ENCODE results near the gene ACAA1. TPM values are rescaled to one million over a fixed set of nuclear protein-coding genes. Genes with fewer than 3 reads are reported as not detected.

ACAA1 gene
- total and polyA plus RNA-seq, 9 of the 15 experiments (the other 6 are each of a cell fraction or from before 2014, with no cell fraction given), result 4.0 to 88.9 (median 57.2) TPM

DNA sequence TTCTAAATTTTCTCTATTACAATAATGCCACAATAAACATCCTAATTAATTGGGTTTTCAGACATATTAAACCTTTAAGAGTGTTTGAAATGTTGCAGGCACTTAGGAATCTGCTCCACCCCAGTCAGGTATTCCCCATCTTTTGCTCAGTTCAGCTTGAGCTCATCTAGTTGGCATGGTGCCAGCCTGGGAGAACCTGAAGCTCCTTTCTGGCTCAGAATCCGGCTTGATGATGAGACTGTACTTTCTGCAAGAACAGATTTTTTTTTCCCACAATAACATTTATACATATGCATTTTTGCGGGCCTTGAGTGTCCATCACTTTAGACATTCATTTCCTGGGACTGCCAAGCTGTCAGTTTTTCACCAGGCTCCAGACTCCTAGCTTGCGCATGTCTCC, 20.7 kb upstream of the ACAA1 start:
- no peak overlapping the region for H3K4me3 ChIP-seq
- intact Hi-C loops (cut with micrococcal nuclease), result no loop called here
- ChIA-PET POLR2A (interaction anchor here (1.1 to 2.2 kb wide), 3 partner anchors 8 to 16 kb away, joined by 3 to 8 read pairs (median 5); partner anchors contain the start of gene OXSR1), CTCF (ENCODE audit: low intra/inter-chr PET ratio) (no interaction called here)
- H3K27me3 ChIP-seq (ENCODE audit: control insufficient read depth in 2 of 2, insufficient read depth in 2 of 2, low read length in 2 of 2), result no peaks in the 10 kb centered on the region
- H3K27ac ChIP-seq (ENCODE audit: extremely low read depth, low read depth, low read length), result no peak overlapping the region
- H2AFZ ChIP-seq (ENCODE audit: low read depth, low read length), result no peak overlapping the region
- no peaks in the 10 kb centered on the region for H3K79me2 ChIP-seq (ENCODE audit: control insufficient read depth, insufficient read depth, low read length)
- ATAC-seq (0 out of 3 replicates have a peak, but pooled peaks have one; percentile 24), DNase-seq (ENCODE audit: extremely low read depth in 1 of 4, low spot score in 3 of 4) (peak in 1 of 4 experiments; percentile 45), FAIRE-seq (no peak)
- 38% methylated on average over 3 of the region's 3 CpGs for whole genome bisulfite sequencing (ENCODE audit: insufficient coverage, low coverage, missing lambda C conversion rate)
- H3K9me3 ChIP-seq (replicated peaks; ENCODE audit: control insufficient read depth, insufficient read depth, low read depth, low read length), result no peaks in the 10 kb centered on the region
- H4K20me1 ChIP-seq (replicated peaks; ENCODE audit: control insufficient read depth, insufficient read depth, low read length), result no peaks in the 10 kb centered on the region
- in situ Hi-C loops (cut with MboI), result no loop called here
- no peak overlapping the region for H3K9ac ChIP-seq (ENCODE audit: insufficient read depth in 1 of 2, low read depth in 2 of 2, low read length in 2 of 2)
- no peaks in the 10 kb centered on the region for H3K36me3 ChIP-seq (ENCODE audit: control insufficient read depth, insufficient read depth, low read length)
- BruUV-seq (replicated peaks), result no TSS peak
- TF ChIP-seq ZBTB49 (CRISPR knock-in tag; IDR thresholded peaks at IDR 0.05; ENCODE audit: borderline replicate concordance) (no peak), NFIX (CRISPR knock-in tag; IDR thresholded peaks at IDR 0.05; ENCODE audit: low read depth) (peak; percentile 97), SMAD1 (IDR thresholded peaks at IDR 0.05; ENCODE audit: low read depth, low read length, partially characterized antibody) (peak; percentile 63), NFIC (IDR thresholded peaks at IDR 0.05) (peak; percentile 99)
- no peak overlapping the region for H3K4me2 ChIP-seq (ENCODE audit: insufficient read depth, low read length)
- peaks cover 0 to 2% of the 10 kb centered on the region in 2 experiments; a peak in 1 of 5 replicates for H3K4me1 ChIP-seq (replicated peaks in 1 of 2; ENCODE audit: control insufficient read depth in 2 of 2, insufficient read depth in 2 of 2, low read length in 2 of 2)
- no peaks in the 10 kb centered on the region for H3K9me1 ChIP-seq (ENCODE audit: control insufficient read depth, insufficient read depth, low read length)

All from K562 (cell line).